Uterus (tissue), 4 donors: ENCODE data around the gene DPP10. TPM values are rescaled to one million over a fixed set of nuclear protein-coding genes. Genes with fewer than 3 reads are reported as not detected.

Experiments used
- DNase-seq, 2 donors: peaks; one replicate each; pipeline ENCODE4 v3.0.0-alpha.2; 2019 to 2020
- H3K27ac ChIP-seq, 2 donors: fragments of 200-600 bp; sonication (generic); 1 replicate in 1 of 2; 2 replicates in 1 of 2; pipeline ENCODE4 v1.5.1; 2016 to 2018
- H3K27me3 ChIP-seq, 2 donors: fragments of 200-600 bp; sonication (generic); one replicate each; pipeline ENCODE4 v1.5.1; 2018 to 2019; ENCODE audit warnings: control low read depth in 1 of 2
- H3K36me3 ChIP-seq, 2 donors: fragments of 200-600 bp; sonication (generic); one replicate each; pipeline ENCODE4 v1.5.1; 2019; ENCODE audit warnings: control low read depth in 1 of 2
- H3K4me1 ChIP-seq, 2 donors: fragments of 200-600 bp; sonication (generic); one replicate each; pipeline ENCODE4 v1.5.1; 2018 to 2019; ENCODE audit warnings: control low read depth in 1 of 2
- H3K4me3 ChIP-seq, 2 donors: fragments of 200-600 bp; sonication (generic); 1 replicate in 1 of 2; 2 replicates in 1 of 2; pipeline ENCODE4 v1.5.1; 2018 to 2019; ENCODE audit warnings: mild to moderate bottlenecking in 1 of 2
- H3K9me3 ChIP-seq, 2 donors: fragments of 200-600 bp; sonication (generic); one replicate each; pipeline ENCODE4 v1.5.1; 2019; ENCODE audit warnings: control low read depth in 1 of 2
- CTCF ChIP-seq, 4 experiments: fragments of 200-600 bp in 2 of 4; fragments of 450-650 bp in 2 of 4; sonication (generic) in 2 of 4; IDR thresholded peaks; one replicate each; pipeline ENCODE4 v1.5.1; 2016 to 2019; ENCODE audit warnings: antibody characterized with exemption in 4 of 4, mild to moderate bottlenecking in 2 of 4, moderate library complexity in 1 of 4
- POLR2A ChIP-seq, 2 donors: fragments of 450-650 bp; IDR thresholded peaks; one replicate each; pipeline ENCODE4 v1.6.1; 2016; ENCODE audit warnings: antibody characterized with exemption in 2 of 2, mild to moderate bottlenecking in 1 of 2, moderate library complexity in 1 of 2
- intact Hi-C: fragments of 100-400 bp; cut with DNase I; formaldehyde crosslinking; loops from one replicate; pipeline ENCODE4 v1.15.1; 2023; ENCODE audit warnings: low total_unique reads
- total RNA-seq, 4 donors: library from RNA; depleted of rRNA in 3 of 4; stranded (reverse); fragments of >200 nt in 3 of 4; gene quantifications; one replicate each; pipeline versions ENCODE4 v1.1.0 to v1.2.4, GENCODE V29; 2014 to 2023
- donor health status: DM: yes; HTN: yes; CAD: no.

The DPP10 gene
- total RNA-seq, 4 donors from 2014 or later = 33.0 TPM; not detected in 3

- no peak overlapping the region for H3K27ac ChIP-seq
- intact Hi-C loops = no loop called here
- no peak overlapping the region for H3K4me3 ChIP-seq
- no peaks in the 10 kb centered on the region for H3K4me1 ChIP-seq
- no peak for DNase-seq
- H3K36me3 ChIP-seq = no peaks in the 10 kb centered on the region
- H3K27me3 ChIP-seq = no peaks in the 10 kb centered on the region
- TF ChIP-seq CTCF (IDR thresholded peaks at IDR 0.05) (no peak), POLR2A (IDR thresholded peaks at IDR 0.05) (no peak)
- H3K9me3 ChIP-seq = no peaks in the 10 kb centered on the region
Observed at GRCh38 chr2:114450639-114451038, 8.2 kb downstream of the DPP10 start.

- TF ChIP-seq CTCF (IDR thresholded peaks at IDR 0.05) (no peak), POLR2A (IDR thresholded peaks at IDR 0.05) (no peak)
- Histone ChIP-seq H3K9me3 (no peaks in the 10 kb centered on the region), H3K4me3 (no peak overlapping the region), H3K36me3 (no peaks in the 10 kb centered on the region), H3K27ac (no peak overlapping the region), H3K27me3 (no peaks in the 10 kb centered on the region), H3K4me1 (no peaks in the 10 kb centered on the region)
- intact Hi-C loops = no loop called here
- no peak for DNase-seq
Observed at GRCh38 chr2:114456566-114456965, 14.1 kb downstream of the DPP10 start.

- no peak overlapping the region for H3K4me3 ChIP-seq
- H3K36me3 ChIP-seq = no peaks in the 10 kb centered on the region
- no peak for DNase-seq
- TF ChIP-seq CTCF (IDR thresholded peaks at IDR 0.05) (no peak), POLR2A (IDR thresholded peaks at IDR 0.05) (no peak)
- H3K27me3 ChIP-seq = no peaks in the 10 kb centered on the region
- H3K27ac ChIP-seq = no peak overlapping the region
- no peaks in the 10 kb centered on the region for H3K9me3 ChIP-seq
- intact Hi-C loops = no loop called here
- no peaks in the 10 kb centered on the region for H3K4me1 ChIP-seq
Observed at GRCh38 chr2:114457956-114458355, 15.5 kb downstream of the DPP10 start.

- no peak for DNase-seq
- TF ChIP-seq CTCF (IDR thresholded peaks at IDR 0.05) (no peak), POLR2A (IDR thresholded peaks at IDR 0.05) (no peak)
Observed at GRCh38 chr2:114461116-114461515, 18.7 kb downstream of the DPP10 start.

GRCh38 chr2:114464961-114465706 lies 22.7 kb downstream of the DPP10 start:
- no peaks in the 10 kb centered on the region for H3K36me3 ChIP-seq
- no peaks in the 10 kb centered on the region for H3K27me3 ChIP-seq
- no peaks in the 10 kb centered on the region for H3K9me3 ChIP-seq
- H3K27ac ChIP-seq = no peak overlapping the region
- no peaks in the 10 kb centered on the region for H3K4me1 ChIP-seq
- H3K4me3 ChIP-seq = no peak overlapping the region
- intact Hi-C loops = no loop called here
- no peak for DNase-seq
- no peak for TF ChIP-seq CTCF (IDR thresholded peaks at IDR 0.05)
- TF ChIP-seq POLR2A (IDR thresholded peaks at IDR 0.05) = no peak

More at GRCh38 chr2:114461116-114461515, 18.7 kb downstream of the DPP10 start:
- H3K4me3 ChIP-seq = no peak overlapping the region
- no peaks in the 10 kb centered on the region for H3K4me1 ChIP-seq
- intact Hi-C loops = no loop called here
- H3K27me3 ChIP-seq = no peaks in the 10 kb centered on the region
- no peak overlapping the region for H3K27ac ChIP-seq
- no peaks in the 10 kb centered on the region for H3K36me3 ChIP-seq
- no peaks in the 10 kb centered on the region for H3K9me3 ChIP-seq
